Neural progenitor cell (in vitro differentiated cells): ENCODE data around the gene LMBR1L. TPM values are rescaled to one million over a fixed set of nuclear protein-coding genes. Genes with fewer than 3 reads are reported as not detected.

Experiments used
- DNase-seq: peaks from one replicate; pipeline ENCODE4 v3.0.0-alpha.2; 2016; ENCODE audit warnings: low spot score
- H2AFZ ChIP-seq: fragments of 200-600 bp; sonication (generic); replicated peaks from 2 replicates; pipeline ENCODE4 v1.6.1; 2016; ENCODE audit warnings: antibody characterized with exemption
- H3F3A ChIP-seq: fragments of 200-600 bp; sonication (generic); 2 replicates; pipeline ENCODE4 v1.6.1; 2016; ENCODE audit warnings: antibody characterized with exemption, low read depth
- H3K27ac ChIP-seq: fragments of 200-600 bp; sonication (generic); 2 replicates; pipeline ENCODE4 v1.5.1; 2016; ENCODE audit warnings: mild to moderate bottlenecking
- H3K27me3 ChIP-seq: fragments of 200-600 bp; sonication (generic); 2 replicates; pipeline ENCODE4 v1.6.1; 2016; ENCODE audit warnings: mild to moderate bottlenecking, moderate library complexity
- H3K36me3 ChIP-seq: fragments of 200-600 bp; sonication (generic); 2 replicates; pipeline ENCODE4 v1.5.1; 2016
- H3K4me1 ChIP-seq: fragments of 200-600 bp; sonication (generic); 2 replicates; pipeline ENCODE4 v1.6.1; 2016; ENCODE audit warnings: mixed run types
- H3K4me2 ChIP-seq: fragments of 200-600 bp; sonication (generic); 2 replicates; pipeline ENCODE4 v1.6.1; 2016
- H3K4me3 ChIP-seq: fragments of 200-600 bp; sonication (generic); 2 replicates; pipeline ENCODE4 v1.5.1; 2016
- H3K79me2 ChIP-seq: fragments of 200-600 bp; sonication (generic); 2 replicates; pipeline ENCODE4 v1.6.1; 2016; ENCODE audit warnings: low read depth
- H3K9ac ChIP-seq: fragments of 200-600 bp; sonication (generic); 2 replicates; pipeline ENCODE4 v1.6.1; 2016
- H3K9me3 ChIP-seq: fragments of 200-600 bp; sonication (generic); 2 replicates; pipeline ENCODE4 v1.5.1; 2016; ENCODE audit warnings: low read depth
- H4K20me1 ChIP-seq: fragments of 200-600 bp; sonication (generic); 2 replicates; pipeline ENCODE4 v1.6.1; 2016; ENCODE audit warnings: low read depth
- H3K27ac Mint-ChIP-seq: 3 replicates; pipeline ENCODE4 v1.8.0; 2021; ENCODE audit warnings: mixed read lengths
- H3K27me3 Mint-ChIP-seq: 2 replicates; pipeline ENCODE4 v1.8.0; 2022; ENCODE audit warnings: low read depth, mild to moderate bottlenecking, inconsistent platforms, moderate library complexity, mixed read lengths; ENCODE audit not compliant: insufficient read depth
- H3K36me3 Mint-ChIP-seq: 3 replicates; pipeline ENCODE4 v1.8.0; 2021; ENCODE audit warnings: mixed read lengths
- H3K4me1 Mint-ChIP-seq: 3 replicates; pipeline ENCODE4 v1.8.0; 2021; ENCODE audit warnings: mixed read lengths
- H3K4me3 Mint-ChIP-seq: 3 replicates; pipeline ENCODE4 v1.8.0; 2021; ENCODE audit warnings: mild to moderate bottlenecking, moderate library complexity, mixed read lengths
- H3K9me3 Mint-ChIP-seq: 3 replicates; pipeline ENCODE4 v1.8.0; 2020; ENCODE audit warnings: mixed read lengths
- EZH2 ChIP-seq: fragments of 200-600 bp; sonication (generic); IDR thresholded peaks from 2 replicates; pipeline ENCODE4 v1.6.1; 2017; ENCODE audit warnings: antibody characterized with exemption, mild to moderate bottlenecking, moderate library complexity
- EZH2phosphoT487 ChIP-seq: fragments of 200-600 bp; sonication (generic); IDR thresholded peaks from 2 replicates; pipeline ENCODE4 v1.6.1; 2017; ENCODE audit warnings: antibody characterized with exemption
- total RNA-seq: library from RNA; depleted of rRNA; stranded (reverse); fragments of >200 nt; gene quantifications from 2 replicates; pipeline ENCODE4 v1.2.3, GENCODE V29; 2015; ENCODE audit warnings: low replicate concordance
- TF ChIP-seq, protein P1 (sequence below): fragments of 200-600 bp; sonication (generic); IDR thresholded peaks from 2 replicates; pipeline ENCODE4 v1.5.1; 2017; ENCODE audit warnings: antibody characterized with exemption, mild to moderate bottlenecking

The LMBR1L gene
- total RNA-seq, 1 donor from 2014 or later: 32.7 TPM

DNA sequence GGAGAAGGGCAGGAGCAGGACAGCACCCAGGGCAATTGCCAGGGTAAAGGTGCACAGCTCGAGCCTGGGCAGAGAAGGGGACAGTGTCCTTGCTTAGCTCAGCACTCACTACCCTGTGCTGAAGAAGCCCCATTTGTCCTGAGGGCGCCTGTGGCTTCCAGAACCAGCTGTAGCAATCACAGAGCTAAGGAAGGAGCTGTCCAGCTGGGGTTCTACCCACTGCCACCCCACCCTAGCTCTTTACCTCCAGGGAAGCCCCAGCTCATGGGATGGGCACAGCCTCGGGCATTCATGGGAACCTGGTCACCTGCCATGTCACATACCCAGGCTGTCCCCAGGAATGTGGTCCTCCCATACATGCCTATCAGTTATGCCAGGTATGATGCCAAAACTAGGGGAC, 5.8 kb downstream of the LMBR1L start:
- H3K4me1 Mint-ChIP-seq: peaks cover 21% of the 10 kb centered on the region
- H3K9me3 ChIP-seq: no peaks in the 10 kb centered on the region
- no peak overlapping the region for H3K9ac ChIP-seq
- H3K36me3 ChIP-seq: no peaks in the 10 kb centered on the region
- H3K36me3 Mint-ChIP-seq: peaks cover 30% of the 10 kb centered on the region
- no peak overlapping the region for H3K27ac ChIP-seq
- H3K4me1 ChIP-seq: peaks cover 6% of the 10 kb centered on the region
- no peaks in the 10 kb centered on the region for H3F3A ChIP-seq
- no peak overlapping the region for H3K4me2 ChIP-seq
- H4K20me1 ChIP-seq: peaks cover 62% of the 10 kb centered on the region
- no peaks in the 10 kb centered on the region for H3K27me3 ChIP-seq
- no peak overlapping the region for H3K4me3 ChIP-seq
- no peak overlapping the region for H2AFZ ChIP-seq
- TF ChIP-seq, protein P1, sequence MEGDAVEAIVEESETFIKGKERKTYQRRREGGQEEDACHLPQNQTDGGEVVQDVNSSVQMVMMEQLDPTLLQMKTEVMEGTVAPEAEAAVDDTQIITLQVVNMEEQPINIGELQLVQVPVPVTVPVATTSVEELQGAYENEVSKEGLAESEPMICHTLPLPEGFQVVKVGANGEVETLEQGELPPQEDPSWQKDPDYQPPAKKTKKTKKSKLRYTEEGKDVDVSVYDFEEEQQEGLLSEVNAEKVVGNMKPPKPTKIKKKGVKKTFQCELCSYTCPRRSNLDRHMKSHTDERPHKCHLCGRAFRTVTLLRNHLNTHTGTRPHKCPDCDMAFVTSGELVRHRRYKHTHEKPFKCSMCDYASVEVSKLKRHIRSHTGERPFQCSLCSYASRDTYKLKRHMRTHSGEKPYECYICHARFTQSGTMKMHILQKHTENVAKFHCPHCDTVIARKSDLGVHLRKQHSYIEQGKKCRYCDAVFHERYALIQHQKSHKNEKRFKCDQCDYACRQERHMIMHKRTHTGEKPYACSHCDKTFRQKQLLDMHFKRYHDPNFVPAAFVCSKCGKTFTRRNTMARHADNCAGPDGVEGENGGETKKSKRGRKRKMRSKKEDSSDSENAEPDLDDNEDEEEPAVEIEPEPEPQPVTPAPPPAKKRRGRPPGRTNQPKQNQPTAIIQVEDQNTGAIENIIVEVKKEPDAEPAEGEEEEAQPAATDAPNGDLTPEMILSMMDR: no peak
- TF ChIP-seq EZH2phosphoT487: no peak
- TF ChIP-seq EZH2: no peak
- no peak for DNase-seq
- no peak overlapping the region for H3K4me3 Mint-ChIP-seq
- H3K27ac Mint-ChIP-seq: no peak overlapping the region
- peaks cover 38% of the 10 kb centered on the region for H3K79me2 ChIP-seq
- H3K27me3 Mint-ChIP-seq: no peaks in the 10 kb centered on the region
- no peaks in the 10 kb centered on the region for H3K9me3 Mint-ChIP-seq

DNA sequence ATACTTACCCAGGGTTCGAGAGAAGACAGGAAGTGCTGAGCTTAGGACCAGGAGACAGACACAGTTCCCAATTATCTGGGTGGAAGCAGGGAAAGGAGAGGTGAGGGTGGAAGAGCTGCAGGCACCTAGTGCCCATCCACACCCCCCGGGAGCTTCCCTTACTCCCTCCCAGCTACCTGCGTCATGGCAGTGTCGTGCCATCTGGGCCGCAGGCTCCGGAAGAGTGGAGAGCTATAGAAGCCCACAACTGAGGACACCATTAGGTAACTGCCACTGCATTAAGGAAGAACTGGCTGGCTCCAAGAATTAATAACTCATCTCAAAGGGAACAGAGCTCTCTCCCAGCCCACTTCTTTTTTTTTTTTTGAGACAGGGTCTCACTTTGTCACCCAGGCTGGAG, 10.3 kb downstream of the LMBR1L start:
- DNase-seq: no peak
- H3K36me3 Mint-ChIP-seq: peaks cover 38% of the 10 kb centered on the region
- H3K36me3 ChIP-seq: no peaks in the 10 kb centered on the region

DNA sequence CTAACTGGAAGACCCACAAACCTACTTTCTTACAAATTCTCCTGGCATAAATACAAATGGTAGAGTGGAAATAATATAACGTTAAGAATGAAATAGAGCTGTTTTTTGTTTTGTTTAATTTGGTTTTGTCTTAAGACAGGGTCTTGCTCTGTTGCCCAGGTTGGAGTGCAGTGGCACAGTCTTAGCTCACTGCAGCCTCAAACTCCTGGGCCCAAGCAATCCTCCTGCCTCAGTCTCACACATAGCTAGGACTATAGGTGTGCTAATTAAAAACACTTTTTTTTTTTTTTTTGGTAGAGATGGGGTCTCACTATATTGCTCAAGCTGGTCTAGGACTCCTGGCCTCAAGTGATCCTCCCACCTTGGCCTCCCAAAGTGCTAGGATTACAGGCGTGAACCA, 11.9 kb downstream of the LMBR1L start:
- Mint-ChIP-seq H3K27ac (no peak overlapping the region), H3K9me3 (no peaks in the 10 kb centered on the region), H3K4me1 (peaks cover 12% of the 10 kb centered on the region), H3K4me3 (no peak overlapping the region), H3K36me3 (peaks cover 34% of the 10 kb centered on the region), H3K27me3 (peaks cover 22% of the 10 kb centered on the region)
- Histone ChIP-seq H3K9ac (no peak overlapping the region), H3K36me3 (no peaks in the 10 kb centered on the region), H4K20me1 (peaks cover 23% of the 10 kb centered on the region), H2AFZ (no peak overlapping the region), H3K79me2 (no peaks in the 10 kb centered on the region), H3K27me3 (peaks cover 20% of the 10 kb centered on the region), H3F3A (peaks cover 24% of the 10 kb centered on the region), H3K27ac (no peak overlapping the region), H3K9me3 (no peaks in the 10 kb centered on the region), H3K4me2 (no peak overlapping the region), H3K4me1 (peaks cover 14% of the 10 kb centered on the region), H3K4me3 (no peak overlapping the region)
- DNase-seq: no peak
- TF ChIP-seq, protein P1: no peak
- TF ChIP-seq EZH2phosphoT487: no peak

More for the DNA sequence above, 10.3 kb downstream of the LMBR1L start:
- Mint-ChIP-seq H3K4me1 (peaks cover 2% of the 10 kb centered on the region), H3K27ac (no peak overlapping the region), H3K27me3 (peaks cover 10% of the 10 kb centered on the region), H3K9me3 (no peaks in the 10 kb centered on the region), H3K4me3 (no peak overlapping the region)
- H3K4me1 ChIP-seq: no peaks in the 10 kb centered on the region
- H3K9ac ChIP-seq: no peak overlapping the region
- no peak overlapping the region for H2AFZ ChIP-seq
- TF ChIP-seq EZH2phosphoT487: no peak
- TF ChIP-seq EZH2: no peak
- TF ChIP-seq, protein P1: no peak
- peaks cover 4% of the 10 kb centered on the region for H3K27me3 ChIP-seq
- no peaks in the 10 kb centered on the region for H3K79me2 ChIP-seq
- no peak overlapping the region for H3K4me2 ChIP-seq
- no peaks in the 10 kb centered on the region for H3K9me3 ChIP-seq
- H3F3A ChIP-seq: peaks cover 13% of the 10 kb centered on the region
- H4K20me1 ChIP-seq: peaks cover 25% of the 10 kb centered on the region
- no peak overlapping the region for H3K27ac ChIP-seq
- no peak overlapping the region for H3K4me3 ChIP-seq
